ENCODE data around the gene MAP9. TPM values are rescaled to one million over a fixed set of nuclear protein-coding genes. Genes with fewer than 3 reads are reported as not detected.
A peak's percentile ranks its signal among the peaks of the same experiment; 100 is the strongest.

Gene MAP9
- total and polyA plus RNA-seq, 2 experiments from 2014 or later, result 16.0 to 33.7 TPM

- H3K4me2 ChIP-seq, result no peak overlapping the region
- H3K27me3 ChIP-seq (ENCODE audit: insufficient read depth), result no peaks in the 10 kb centered on the region
- Mint-ChIP-seq H3K4me1 (no peaks in the 10 kb centered on the region), H3K4me3 (no peak overlapping the region), H3K9me3 (peaks cover 4% of the 10 kb centered on the region; the same call in 2 of the 3 replicates), H3K36me3 (ENCODE audit: low read depth) (no peaks in the 10 kb centered on the region), H3K27ac (no peak overlapping the region), H3K27me3 (ENCODE audit: insufficient read depth, low read depth, poor library complexity) (peaks cover 1% of the 10 kb centered on the region)
- no peaks in the 10 kb centered on the region for H3F3A ChIP-seq (replicated peaks; ENCODE audit: low read depth)
- no peaks in the 10 kb centered on the region for H3K79me2 ChIP-seq (replicated peaks; ENCODE audit: insufficient read depth)
- no peaks in the 10 kb centered on the region for H4K20me1 ChIP-seq (replicated peaks; ENCODE audit: insufficient read depth)
- H3K4me1 ChIP-seq (ENCODE audit: insufficient read depth), result no peaks in the 10 kb centered on the region
- H2AFZ ChIP-seq, result peak overlapping the region; percentile 38; the same call in 1 of the 2 replicates
- no peak overlapping the region for H3K27ac ChIP-seq (ENCODE audit: low read depth)
- TF ChIP-seq ETS1 (IDR thresholded peaks at IDR 0.05) (no peak), ZNF331 (CRISPR knock-in tag; IDR thresholded peaks at IDR 0.05; ENCODE audit: low read depth) (no peak), POLR2AphosphoS5 (IDR thresholded peaks at IDR 0.05; ENCODE audit: low read depth) (no peak), CREB1 (CRISPR knock-in tag; IDR thresholded peaks at IDR 0.05; ENCODE audit: low read depth) (no peak), STAT1 (IDR thresholded peaks at IDR 0.05; ENCODE audit: unreplicated experiment) (no peak), ZNF114 (CRISPR knock-in tag; IDR thresholded peaks at IDR 0.05) (no peak), NANOG (IDR thresholded peaks at IDR 0.05; ENCODE audit: borderline replicate concordance) (no peak), JUNB (IDR thresholded peaks at IDR 0.05; ENCODE audit: unreplicated experiment) (no peak), EZH2 (IDR thresholded peaks at IDR 0.05; ENCODE audit: low read depth, unreplicated experiment) (no peak), EZH2phosphoT487 (IDR thresholded peaks at IDR 0.05; ENCODE audit: unreplicated experiment) (no peak)
- TF ChIP-seq, protein P1, sequence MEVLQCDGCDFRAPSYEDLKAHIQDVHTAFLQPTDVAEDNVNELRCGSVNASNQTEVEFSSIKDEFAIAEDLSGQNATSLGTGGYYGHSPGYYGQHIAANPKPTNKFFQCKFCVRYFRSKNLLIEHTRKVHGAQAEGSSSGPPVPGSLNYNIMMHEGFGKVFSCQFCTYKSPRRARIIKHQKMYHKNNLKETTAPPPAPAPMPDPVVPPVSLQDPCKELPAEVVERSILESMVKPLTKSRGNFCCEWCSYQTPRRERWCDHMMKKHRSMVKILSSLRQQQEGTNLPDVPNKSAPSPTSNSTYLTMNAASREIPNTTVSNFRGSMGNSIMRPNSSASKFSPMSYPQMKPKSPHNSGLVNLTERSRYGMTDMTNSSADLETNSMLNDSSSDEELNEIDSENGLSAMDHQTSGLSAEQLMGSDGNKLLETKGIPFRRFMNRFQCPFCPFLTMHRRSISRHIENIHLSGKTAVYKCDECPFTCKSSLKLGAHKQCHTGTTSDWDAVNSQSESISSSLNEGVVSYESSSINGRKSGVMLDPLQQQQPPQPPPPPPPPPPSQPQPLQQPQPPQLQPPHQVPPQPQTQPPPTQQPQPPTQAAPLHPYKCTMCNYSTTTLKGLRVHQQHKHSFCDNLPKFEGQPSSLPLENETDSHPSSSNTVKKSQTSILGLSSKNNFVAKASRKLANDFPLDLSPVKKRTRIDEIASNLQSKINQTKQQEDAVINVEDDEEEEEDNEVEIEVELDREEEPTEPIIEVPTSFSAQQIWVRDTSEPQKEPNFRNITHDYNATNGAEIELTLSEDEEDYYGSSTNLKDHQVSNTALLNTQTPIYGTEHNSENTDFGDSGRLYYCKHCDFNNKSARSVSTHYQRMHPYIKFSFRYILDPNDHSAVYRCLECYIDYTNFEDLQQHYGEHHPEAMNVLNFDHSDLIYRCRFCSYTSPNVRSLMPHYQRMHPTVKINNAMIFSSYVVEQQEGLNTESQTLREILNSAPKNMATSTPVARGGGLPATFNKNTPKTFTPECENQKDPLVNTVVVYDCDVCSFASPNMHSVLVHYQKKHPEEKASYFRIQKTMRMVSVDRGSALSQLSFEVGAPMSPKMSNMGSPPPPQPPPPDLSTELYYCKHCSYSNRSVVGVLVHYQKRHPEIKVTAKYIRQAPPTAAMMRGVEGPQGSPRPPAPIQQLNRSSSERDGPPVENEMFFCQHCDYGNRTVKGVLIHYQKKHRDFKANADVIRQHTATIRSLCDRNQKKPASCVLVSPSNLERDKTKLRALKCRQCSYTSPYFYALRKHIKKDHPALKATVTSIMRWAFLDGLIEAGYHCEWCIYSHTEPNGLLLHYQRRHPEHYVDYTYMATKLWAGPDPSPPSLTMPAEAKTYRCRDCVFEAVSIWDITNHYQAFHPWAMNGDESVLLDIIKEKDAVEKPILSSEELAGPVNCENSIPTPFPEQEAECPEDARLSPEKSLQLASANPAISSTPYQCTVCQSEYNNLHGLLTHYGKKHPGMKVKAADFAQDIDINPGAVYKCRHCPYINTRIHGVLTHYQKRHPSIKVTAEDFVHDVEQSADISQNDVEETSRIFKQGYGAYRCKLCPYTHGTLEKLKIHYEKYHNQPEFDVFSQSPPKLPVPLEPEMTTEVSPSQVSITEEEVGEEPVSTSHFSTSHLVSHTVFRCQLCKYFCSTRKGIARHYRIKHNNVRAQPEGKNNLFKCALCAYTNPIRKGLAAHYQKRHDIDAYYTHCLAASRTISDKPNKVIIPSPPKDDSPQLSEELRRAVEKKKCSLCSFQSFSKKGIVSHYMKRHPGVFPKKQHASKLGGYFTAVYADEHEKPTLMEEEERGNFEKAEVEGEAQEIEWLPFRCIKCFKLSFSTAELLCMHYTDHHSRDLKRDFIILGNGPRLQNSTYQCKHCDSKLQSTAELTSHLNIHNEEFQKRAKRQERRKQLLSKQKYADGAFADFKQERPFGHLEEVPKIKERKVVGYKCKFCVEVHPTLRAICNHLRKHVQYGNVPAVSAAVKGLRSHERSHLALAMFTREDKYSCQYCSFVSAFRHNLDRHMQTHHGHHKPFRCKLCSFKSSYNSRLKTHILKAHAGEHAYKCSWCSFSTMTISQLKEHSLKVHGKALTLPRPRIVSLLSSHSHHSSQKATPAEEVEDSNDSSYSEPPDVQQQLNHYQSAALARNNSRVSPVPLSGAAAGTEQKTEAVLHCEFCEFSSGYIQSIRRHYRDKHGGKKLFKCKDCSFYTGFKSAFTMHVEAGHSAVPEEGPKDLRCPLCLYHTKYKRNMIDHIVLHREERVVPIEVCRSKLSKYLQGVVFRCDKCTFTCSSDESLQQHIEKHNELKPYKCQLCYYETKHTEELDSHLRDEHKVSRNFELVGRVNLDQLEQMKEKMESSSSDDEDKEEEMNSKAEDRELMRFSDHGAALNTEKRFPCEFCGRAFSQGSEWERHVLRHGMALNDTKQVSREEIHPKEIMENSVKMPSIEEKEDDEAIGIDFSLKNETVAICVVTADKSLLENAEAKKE (CRISPR knock-in tag; IDR thresholded peaks at IDR 0.05), result no peak
- TF ChIP-seq, protein P2, sequence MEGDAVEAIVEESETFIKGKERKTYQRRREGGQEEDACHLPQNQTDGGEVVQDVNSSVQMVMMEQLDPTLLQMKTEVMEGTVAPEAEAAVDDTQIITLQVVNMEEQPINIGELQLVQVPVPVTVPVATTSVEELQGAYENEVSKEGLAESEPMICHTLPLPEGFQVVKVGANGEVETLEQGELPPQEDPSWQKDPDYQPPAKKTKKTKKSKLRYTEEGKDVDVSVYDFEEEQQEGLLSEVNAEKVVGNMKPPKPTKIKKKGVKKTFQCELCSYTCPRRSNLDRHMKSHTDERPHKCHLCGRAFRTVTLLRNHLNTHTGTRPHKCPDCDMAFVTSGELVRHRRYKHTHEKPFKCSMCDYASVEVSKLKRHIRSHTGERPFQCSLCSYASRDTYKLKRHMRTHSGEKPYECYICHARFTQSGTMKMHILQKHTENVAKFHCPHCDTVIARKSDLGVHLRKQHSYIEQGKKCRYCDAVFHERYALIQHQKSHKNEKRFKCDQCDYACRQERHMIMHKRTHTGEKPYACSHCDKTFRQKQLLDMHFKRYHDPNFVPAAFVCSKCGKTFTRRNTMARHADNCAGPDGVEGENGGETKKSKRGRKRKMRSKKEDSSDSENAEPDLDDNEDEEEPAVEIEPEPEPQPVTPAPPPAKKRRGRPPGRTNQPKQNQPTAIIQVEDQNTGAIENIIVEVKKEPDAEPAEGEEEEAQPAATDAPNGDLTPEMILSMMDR (conservative IDR thresholded peaks at IDR 0.05; ENCODE audit: low read depth in 2 of 2), result no peak
- TF ChIP-seq, protein P3, sequence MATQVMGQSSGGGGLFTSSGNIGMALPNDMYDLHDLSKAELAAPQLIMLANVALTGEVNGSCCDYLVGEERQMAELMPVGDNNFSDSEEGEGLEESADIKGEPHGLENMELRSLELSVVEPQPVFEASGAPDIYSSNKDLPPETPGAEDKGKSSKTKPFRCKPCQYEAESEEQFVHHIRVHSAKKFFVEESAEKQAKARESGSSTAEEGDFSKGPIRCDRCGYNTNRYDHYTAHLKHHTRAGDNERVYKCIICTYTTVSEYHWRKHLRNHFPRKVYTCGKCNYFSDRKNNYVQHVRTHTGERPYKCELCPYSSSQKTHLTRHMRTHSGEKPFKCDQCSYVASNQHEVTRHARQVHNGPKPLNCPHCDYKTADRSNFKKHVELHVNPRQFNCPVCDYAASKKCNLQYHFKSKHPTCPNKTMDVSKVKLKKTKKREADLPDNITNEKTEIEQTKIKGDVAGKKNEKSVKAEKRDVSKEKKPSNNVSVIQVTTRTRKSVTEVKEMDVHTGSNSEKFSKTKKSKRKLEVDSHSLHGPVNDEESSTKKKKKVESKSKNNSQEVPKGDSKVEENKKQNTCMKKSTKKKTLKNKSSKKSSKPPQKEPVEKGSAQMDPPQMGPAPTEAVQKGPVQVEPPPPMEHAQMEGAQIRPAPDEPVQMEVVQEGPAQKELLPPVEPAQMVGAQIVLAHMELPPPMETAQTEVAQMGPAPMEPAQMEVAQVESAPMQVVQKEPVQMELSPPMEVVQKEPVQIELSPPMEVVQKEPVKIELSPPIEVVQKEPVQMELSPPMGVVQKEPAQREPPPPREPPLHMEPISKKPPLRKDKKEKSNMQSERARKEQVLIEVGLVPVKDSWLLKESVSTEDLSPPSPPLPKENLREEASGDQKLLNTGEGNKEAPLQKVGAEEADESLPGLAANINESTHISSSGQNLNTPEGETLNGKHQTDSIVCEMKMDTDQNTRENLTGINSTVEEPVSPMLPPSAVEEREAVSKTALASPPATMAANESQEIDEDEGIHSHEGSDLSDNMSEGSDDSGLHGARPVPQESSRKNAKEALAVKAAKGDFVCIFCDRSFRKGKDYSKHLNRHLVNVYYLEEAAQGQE (IDR thresholded peaks at IDR 0.05; ENCODE audit: unreplicated experiment), result no peak
- ATAC-seq (no peak), DNase-seq (ENCODE audit: low spot score) (no peak)
- H3K36me3 ChIP-seq (ENCODE audit: insufficient read depth), result no peaks in the 10 kb centered on the region
- H3K4me3 ChIP-seq, result no peak overlapping the region
- no peaks in the 10 kb centered on the region for H3K9me2 ChIP-seq (ENCODE audit: insufficient read depth)
Measured at GRCh38 chr4:155383541-155383940, 6.8 kb upstream of the MAP9 start.

Measured in GM23338 (cell line).